Dermis blood vessel endothelial cell (primary cell): Measurements from ENCODE around the gene AKAP6. TPM values are rescaled to one million over a fixed set of nuclear protein-coding genes. Genes with fewer than 3 reads are reported as not detected.

Experiments used
- DNase-seq: peaks from one replicate; pipeline ENCODE4 v3.0.0; 2010
- total RNA-seq: library from RNA; depleted of rRNA; stranded (reverse); fragments of >200 nt; gene quantifications from 2 replicates; pipeline ENCODE4 v1.2.3, GENCODE V29; 2014

AKAP6 gene
- total RNA-seq, 1 donor from 2014 or later = 0.51 TPM

DNA sequence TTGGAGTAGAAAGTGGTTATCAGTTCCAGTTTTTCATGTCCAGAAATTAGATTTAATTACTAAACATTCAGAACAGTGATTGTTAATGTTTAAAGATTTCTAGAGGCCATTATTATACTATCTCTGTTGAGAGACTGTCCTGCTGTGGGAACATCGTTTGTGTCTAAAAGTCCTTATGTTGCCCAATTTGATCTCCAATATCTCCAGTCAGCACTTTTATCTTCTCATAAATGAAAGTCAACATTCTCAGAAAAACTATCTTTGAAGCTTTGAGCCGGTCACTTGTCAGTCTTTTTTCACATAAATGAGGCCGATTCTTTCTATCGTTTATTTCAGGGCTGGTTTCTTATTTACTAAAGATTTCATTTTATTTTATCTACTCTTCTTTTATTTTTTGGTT is 518.8 kb downstream of the AKAP6 start:
- no peak for DNase-seq

- DNase-seq = no peak
These were observed 536.8 kb downstream of the AKAP6 start for GRCh38 chr14:32865827-32866376.

DNA sequence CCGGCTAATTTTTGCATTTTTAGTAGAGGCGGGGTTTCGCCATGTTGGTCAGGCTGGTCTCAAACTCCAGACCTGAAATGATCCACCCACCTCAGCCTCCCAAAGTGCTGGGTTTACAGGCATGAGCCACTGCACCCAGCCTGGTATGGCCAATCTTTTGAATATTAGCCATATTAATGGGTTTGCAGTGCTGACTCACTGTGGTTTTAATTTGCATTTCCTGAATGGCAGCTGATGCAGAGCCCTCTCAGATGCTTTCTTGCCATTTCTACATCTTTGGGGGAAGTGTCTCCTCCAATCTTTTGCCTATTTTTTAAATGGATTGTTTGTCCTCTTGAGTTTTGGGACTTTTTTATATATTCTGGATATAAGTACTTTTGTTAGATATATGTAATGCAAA is 554.1 kb downstream of the AKAP6 start:
- DNase-seq = no peak

Other genes starting within 250 kb of the AKAP6 start
- gene RNU6-7, start 127.3 kb upstream of the AKAP6 start, total RNA-seq = not detected in 2 replicates
- not detected in 2 replicates for gene RNU6-8, start 126.0 kb upstream of the AKAP6 start, total RNA-seq